SK-N-SH treated with all-trans-retinoic acid at 6 μM for 48 hours (cell line): ENCODE results near the gene SLC24A4.

Experiments
- BACH2 ChIP-seq: fragments of 250-450 bp; sonication (Bioruptor Pico); IDR thresholded peaks from 2 replicates; pipeline ENCODE4 v1.9.0; 2021; ENCODE audit warnings: mild to moderate bottlenecking, borderline replicate concordance
- CSRNP3 ChIP-seq: fragments of 250-450 bp; sonication (Bioruptor Pico); IDR thresholded peaks from 2 replicates; pipeline ENCODE4 v1.5.1; 2021; ENCODE audit warnings: mild to moderate bottlenecking, moderate library complexity
- ESRRG ChIP-seq: fragments of 250-450 bp; sonication (Bioruptor Pico); IDR thresholded peaks from 2 replicates; pipeline ENCODE4 v1.6.1; 2021; ENCODE audit warnings: mild to moderate bottlenecking
- GLIS3 ChIP-seq: fragments of 250-450 bp; sonication (Bioruptor Pico); IDR thresholded peaks from 2 replicates; pipeline ENCODE4 v1.5.0; 2020; ENCODE audit warnings: mild to moderate bottlenecking, moderate library complexity
- ISL1 ChIP-seq: fragments of 250-450 bp; sonication (Bioruptor Pico); IDR thresholded peaks from 2 replicates; pipeline ENCODE4 v2.1.2; 2022; ENCODE audit warnings: mild to moderate bottlenecking, moderate library complexity
- POU6F1 ChIP-seq: fragments of 250-450 bp; sonication (Bioruptor Pico); IDR thresholded peaks from 2 replicates; pipeline ENCODE4 v1.8.0; 2021; ENCODE audit warnings: low read depth, mild to moderate bottlenecking, moderate library complexity, borderline replicate concordance
- PPARA ChIP-seq: fragments of 250-450 bp; sonication (Bioruptor Pico); IDR thresholded peaks from 2 replicates; pipeline ENCODE4 v1.5.0; 2020; ENCODE audit warnings: mild to moderate bottlenecking, borderline replicate concordance
- SNAI2 ChIP-seq: fragments of 250-450 bp; sonication (Bioruptor Pico); IDR thresholded peaks from 2 replicates; pipeline ENCODE4 v1.5.0; 2020; ENCODE audit warnings: mild to moderate bottlenecking, moderate library complexity
- TOX ChIP-seq: fragments of 250-450 bp; sonication (Bioruptor Pico); IDR thresholded peaks from 2 replicates; pipeline ENCODE4 v1.8.0; 2021; ENCODE audit warnings: mild to moderate bottlenecking, moderate library complexity, borderline replicate concordance
- TSHZ2 ChIP-seq: fragments of 250-450 bp; sonication (Bioruptor Pico); IDR thresholded peaks from 2 replicates; pipeline ENCODE4 v1.5.0; 2020; ENCODE audit warnings: mild to moderate bottlenecking, moderate library complexity
- ZFP3 ChIP-seq: fragments of 250-450 bp; sonication (Bioruptor Pico); IDR thresholded peaks from 2 replicates; pipeline ENCODE4 v1.5.0; 2020; ENCODE audit warnings: mild to moderate bottlenecking, moderate library complexity

GRCh38 chr14:92534932-92535643 is 212.1 kb downstream of the SLC24A4 start:
- TF ChIP-seq POU6F1 (CRISPR knock-in tag), result no peak
- TF ChIP-seq BACH2, result no peak
- TF ChIP-seq TSHZ2 (CRISPR knock-in tag), result no peak
- TF ChIP-seq CSRNP3 (CRISPR knock-in tag), result no peak
- TF ChIP-seq ESRRG (CRISPR knock-in tag), result no peak
- no peak for TF ChIP-seq PPARA
- no peak for TF ChIP-seq TOX (CRISPR knock-in tag)
- no peak for TF ChIP-seq ZFP3 (CRISPR knock-in tag)
- no peak for TF ChIP-seq ISL1 (CRISPR knock-in tag)
- TF ChIP-seq GLIS3 (CRISPR knock-in tag), result no peak
- TF ChIP-seq SNAI2 (CRISPR knock-in tag), result no peak
